ENCODE data around the gene ARRB2.

ARRB2 gene

DNA sequence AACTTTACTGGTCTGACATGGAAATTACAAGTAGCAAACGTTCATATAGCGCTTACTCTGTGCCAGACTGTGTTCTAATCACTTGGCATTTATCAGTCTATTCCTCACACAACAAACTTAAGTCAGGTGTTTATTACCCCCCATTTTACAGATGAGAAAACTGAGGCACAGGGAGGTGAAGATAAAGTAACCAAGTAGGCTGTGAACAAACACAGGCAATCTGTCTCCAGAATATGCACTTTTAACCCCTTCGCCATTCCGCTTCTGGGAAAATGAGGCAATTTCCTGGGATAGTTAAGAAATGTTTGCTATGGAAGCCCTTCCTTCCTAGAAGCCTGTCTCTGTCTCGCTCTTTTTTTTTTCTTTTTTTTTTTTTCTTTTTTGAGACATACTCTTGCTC is 41.5 kb downstream of the ARRB2 start:
- TF ChIP-seq SIN3A (IDR thresholded peaks at IDR 0.05; ENCODE audit: borderline replicate concordance, insufficient read depth, low read length) (no peak), TAF1 (IDR thresholded peaks at IDR 0.05; ENCODE audit: borderline replicate concordance, insufficient read depth, low read length) (no peak), POLR2AphosphoS5 (IDR thresholded peaks at IDR 0.05; ENCODE audit: low read depth, low read length) (no peak)
- TF ChIP-seq, protein P1, sequence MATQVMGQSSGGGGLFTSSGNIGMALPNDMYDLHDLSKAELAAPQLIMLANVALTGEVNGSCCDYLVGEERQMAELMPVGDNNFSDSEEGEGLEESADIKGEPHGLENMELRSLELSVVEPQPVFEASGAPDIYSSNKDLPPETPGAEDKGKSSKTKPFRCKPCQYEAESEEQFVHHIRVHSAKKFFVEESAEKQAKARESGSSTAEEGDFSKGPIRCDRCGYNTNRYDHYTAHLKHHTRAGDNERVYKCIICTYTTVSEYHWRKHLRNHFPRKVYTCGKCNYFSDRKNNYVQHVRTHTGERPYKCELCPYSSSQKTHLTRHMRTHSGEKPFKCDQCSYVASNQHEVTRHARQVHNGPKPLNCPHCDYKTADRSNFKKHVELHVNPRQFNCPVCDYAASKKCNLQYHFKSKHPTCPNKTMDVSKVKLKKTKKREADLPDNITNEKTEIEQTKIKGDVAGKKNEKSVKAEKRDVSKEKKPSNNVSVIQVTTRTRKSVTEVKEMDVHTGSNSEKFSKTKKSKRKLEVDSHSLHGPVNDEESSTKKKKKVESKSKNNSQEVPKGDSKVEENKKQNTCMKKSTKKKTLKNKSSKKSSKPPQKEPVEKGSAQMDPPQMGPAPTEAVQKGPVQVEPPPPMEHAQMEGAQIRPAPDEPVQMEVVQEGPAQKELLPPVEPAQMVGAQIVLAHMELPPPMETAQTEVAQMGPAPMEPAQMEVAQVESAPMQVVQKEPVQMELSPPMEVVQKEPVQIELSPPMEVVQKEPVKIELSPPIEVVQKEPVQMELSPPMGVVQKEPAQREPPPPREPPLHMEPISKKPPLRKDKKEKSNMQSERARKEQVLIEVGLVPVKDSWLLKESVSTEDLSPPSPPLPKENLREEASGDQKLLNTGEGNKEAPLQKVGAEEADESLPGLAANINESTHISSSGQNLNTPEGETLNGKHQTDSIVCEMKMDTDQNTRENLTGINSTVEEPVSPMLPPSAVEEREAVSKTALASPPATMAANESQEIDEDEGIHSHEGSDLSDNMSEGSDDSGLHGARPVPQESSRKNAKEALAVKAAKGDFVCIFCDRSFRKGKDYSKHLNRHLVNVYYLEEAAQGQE (IDR thresholded peaks at IDR 0.05; ENCODE audit: insufficient read depth in 1 of 2, low read depth in 2 of 2, low read length in 2 of 2), result no peak

DNA sequence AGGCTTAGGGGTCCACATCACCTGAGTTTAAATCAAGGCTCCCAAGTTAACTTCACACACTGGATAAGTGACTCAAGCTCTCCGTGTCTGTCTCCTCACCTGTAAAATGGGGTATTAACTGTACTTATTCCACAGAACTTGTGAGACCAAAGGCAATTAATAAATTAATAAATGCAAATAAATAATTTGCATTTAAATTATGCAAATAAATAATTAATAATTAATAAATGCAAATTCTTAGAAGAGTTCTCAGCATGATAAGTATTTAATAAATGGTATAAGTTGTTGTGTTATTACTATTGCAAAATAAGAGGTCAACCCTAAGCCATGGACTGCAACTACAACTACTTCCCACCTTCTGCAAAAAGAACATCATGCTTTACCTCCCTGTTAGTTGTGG is 43.0 kb downstream of the ARRB2 start:
- TF ChIP-seq POLR2AphosphoS5 (IDR thresholded peaks at IDR 0.05; ENCODE audit: low read depth, low read length) (no peak), SIN3A (IDR thresholded peaks at IDR 0.05; ENCODE audit: borderline replicate concordance, insufficient read depth, low read length) (no peak), FOXP2 (optimal IDR thresholded peaks at IDR 0.05; ENCODE audit: borderline replicate concordance, extremely low read depth, extremely low read length, insufficient read depth) (no peak)

DNA sequence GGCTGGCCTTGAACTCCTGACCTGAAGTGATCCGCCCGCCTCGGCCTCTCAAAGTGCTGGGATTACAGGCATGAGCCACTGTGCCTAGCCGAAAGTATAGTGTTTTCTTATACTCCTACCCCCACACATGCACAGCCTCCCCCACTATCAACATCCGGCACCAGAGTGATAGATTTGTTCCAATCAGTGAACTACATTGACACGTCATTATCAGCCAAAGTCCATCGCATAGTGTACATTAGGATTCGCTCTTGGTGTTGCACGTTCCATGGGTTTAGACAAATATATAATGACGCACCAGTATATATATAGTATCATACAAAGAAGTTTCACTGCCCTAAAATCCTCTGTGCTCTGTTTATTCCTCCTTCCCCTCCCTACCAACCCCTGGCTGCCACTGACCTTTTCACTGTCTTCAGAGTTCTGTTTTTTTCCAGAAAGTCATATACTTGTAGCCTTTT is 49.4 kb downstream of the ARRB2 start:
- TF ChIP-seq POLR2AphosphoS5 (IDR thresholded peaks at IDR 0.05; ENCODE audit: low read depth, low read length) (no peak), FOXP2 (optimal IDR thresholded peaks at IDR 0.05; ENCODE audit: borderline replicate concordance, extremely low read depth, extremely low read length, insufficient read depth) (no peak)
- TF ChIP-seq, protein P1 (IDR thresholded peaks at IDR 0.05; ENCODE audit: insufficient read depth in 1 of 2, low read depth in 2 of 2, low read length in 2 of 2), result no peak

DNA sequence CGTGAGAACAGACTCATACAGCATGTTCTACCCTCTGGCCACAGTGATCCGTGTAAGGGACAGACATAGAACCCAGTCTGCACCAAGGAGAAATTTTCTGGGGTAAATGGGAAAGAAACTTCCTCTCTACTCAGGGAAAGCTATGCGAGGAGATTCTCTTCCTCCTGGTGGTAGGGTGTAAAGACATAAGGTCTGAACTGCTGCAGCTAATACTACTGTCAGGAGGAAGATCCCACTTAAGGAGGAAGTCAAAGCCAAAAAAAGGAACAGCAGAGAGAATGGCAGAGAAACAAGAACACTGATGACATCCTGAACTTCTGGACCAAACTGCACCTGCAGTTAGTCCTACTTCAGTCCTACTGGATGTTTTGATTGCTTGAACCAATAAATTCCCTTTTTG is 54.2 kb downstream of the ARRB2 start:
- TF ChIP-seq TAF1 (IDR thresholded peaks at IDR 0.05; ENCODE audit: borderline replicate concordance, insufficient read depth, low read length) (no peak), SIN3A (IDR thresholded peaks at IDR 0.05; ENCODE audit: borderline replicate concordance, insufficient read depth, low read length) (no peak), FOXP2 (optimal IDR thresholded peaks at IDR 0.05; ENCODE audit: borderline replicate concordance, extremely low read depth, extremely low read length, insufficient read depth) (no peak), POLR2AphosphoS5 (IDR thresholded peaks at IDR 0.05; ENCODE audit: low read depth, low read length) (no peak)
- TF ChIP-seq, protein P1 (IDR thresholded peaks at IDR 0.05; ENCODE audit: insufficient read depth in 1 of 2, low read depth in 2 of 2, low read length in 2 of 2), result no peak

DNA sequence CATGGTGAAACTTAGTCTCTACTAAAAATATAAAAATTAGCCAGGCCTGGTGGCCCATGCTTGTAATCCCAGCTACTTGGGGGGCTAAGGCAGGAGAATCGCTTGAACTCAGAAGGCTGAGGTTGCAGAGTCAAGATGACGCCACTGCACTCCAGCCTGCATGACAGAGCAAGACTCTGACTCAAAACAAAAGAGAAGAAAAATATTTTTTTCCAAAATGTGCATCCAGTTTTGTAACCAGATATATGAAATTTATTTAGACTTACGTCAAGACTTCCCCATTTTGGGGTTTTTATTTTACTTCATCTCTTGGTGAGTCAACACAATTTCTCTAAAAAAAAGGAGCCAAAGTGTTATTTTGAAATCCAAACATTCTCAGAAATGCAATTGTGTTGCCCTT is 55.8 kb downstream of the ARRB2 start:
- TF ChIP-seq, protein P1 (IDR thresholded peaks at IDR 0.05; ENCODE audit: insufficient read depth in 1 of 2, low read depth in 2 of 2, low read length in 2 of 2), result no peak
- TF ChIP-seq FOXP2 (optimal IDR thresholded peaks at IDR 0.05; ENCODE audit: borderline replicate concordance, extremely low read depth, extremely low read length, insufficient read depth), result no peak
- no peak for TF ChIP-seq SIN3A (IDR thresholded peaks at IDR 0.05; ENCODE audit: borderline replicate concordance, insufficient read depth, low read length)
- TF ChIP-seq TAF1 (IDR thresholded peaks at IDR 0.05; ENCODE audit: borderline replicate concordance, insufficient read depth, low read length), result no peak
- TF ChIP-seq POLR2AphosphoS5 (IDR thresholded peaks at IDR 0.05; ENCODE audit: low read depth, low read length), result no peak

All from PFSK-1 (cell line).